Stimulated activated CD4-positive, alpha-beta T cell treated with anti-CD3 and anti-CD28 coated beads, Interleukin-2, amount 100 ng/mL, for 24 hours (primary cell): ENCODE data around the gene EFS.
"Not testable (repeated sequence)": the region's sequence is repeated elsewhere in the genome, so short reads cannot be mapped to it uniquely, and the experiment has no call there.

Source experiments
- DNase-seq, 2 donors: peaks; one replicate each; pipeline ENCODE4 v3.0.0-alpha.2; 2020

EFS gene, protein sequence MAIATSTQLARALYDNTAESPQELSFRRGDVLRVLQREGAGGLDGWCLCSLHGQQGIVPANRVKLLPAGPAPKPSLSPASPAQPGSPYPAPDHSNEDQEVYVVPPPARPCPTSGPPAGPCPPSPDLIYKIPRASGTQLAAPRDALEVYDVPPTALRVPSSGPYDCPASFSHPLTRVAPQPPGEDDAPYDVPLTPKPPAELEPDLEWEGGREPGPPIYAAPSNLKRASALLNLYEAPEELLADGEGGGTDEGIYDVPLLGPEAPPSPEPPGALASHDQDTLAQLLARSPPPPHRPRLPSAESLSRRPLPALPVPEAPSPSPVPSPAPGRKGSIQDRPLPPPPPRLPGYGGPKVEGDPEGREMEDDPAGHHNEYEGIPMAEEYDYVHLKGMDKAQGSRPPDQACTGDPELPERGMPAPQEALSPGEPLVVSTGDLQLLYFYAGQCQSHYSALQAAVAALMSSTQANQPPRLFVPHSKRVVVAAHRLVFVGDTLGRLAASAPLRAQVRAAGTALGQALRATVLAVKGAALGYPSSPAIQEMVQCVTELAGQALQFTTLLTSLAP

DNA sequence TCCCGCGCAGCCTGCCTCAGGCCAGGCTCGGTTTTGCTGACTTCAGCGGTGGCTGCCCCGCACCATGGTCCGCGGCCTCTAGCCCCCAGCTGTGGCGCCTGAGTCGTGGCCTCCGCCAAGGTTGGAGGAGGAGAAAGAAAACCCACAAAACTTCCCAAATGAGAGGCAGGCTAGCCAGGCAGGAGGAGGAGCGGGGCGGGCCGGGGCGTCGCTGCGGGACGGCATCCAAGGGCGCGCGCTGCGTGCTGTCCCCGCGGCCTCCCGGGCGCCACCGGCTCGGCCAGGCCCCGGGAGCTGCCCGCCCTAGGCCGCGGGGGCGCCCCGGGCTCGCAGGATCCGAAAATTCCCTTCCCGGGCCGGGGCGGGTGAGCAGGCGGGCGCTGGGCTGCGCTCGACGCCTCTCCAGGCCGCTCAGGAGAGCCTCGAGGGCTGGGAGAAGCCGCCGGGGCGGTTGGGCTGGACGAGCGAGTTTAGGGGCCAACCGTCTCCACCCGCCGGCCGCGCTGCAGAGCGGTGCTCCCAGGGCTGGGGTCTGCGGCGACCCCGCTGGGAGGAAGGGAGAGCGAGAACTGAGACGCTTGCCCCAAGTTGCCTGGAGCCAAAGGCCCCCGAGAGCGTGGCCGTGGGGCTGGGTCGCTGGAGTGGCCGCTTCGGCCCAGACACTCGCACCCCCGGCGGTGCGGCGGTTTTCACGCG, at the start of gene EFS:
EFS (minus strand) TSS at position 137 of the 696 bp plus-strand sequence. CDS start 147 bp downstream, outside the sequence.
- no peak for DNase-seq

DNA sequence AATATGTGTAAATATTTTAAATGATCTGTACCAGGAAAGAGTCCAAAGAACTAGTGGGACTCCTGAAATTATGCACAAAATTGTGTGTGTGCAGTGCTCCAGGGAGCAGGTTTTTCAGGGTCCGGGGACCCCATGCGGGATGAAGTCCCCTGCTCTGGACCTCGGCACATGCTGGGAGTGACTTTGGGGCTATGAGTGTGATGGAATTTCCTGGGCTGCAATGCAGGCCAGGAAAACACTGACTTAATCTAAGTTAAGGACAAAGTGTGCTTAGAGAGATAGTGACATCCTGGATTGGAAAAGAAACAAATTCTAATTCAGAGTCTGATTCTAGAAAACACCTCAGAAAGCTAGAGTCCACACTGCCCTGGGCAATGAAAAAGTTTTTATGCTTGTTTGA, 49.3 kb upstream of the EFS start:
- no peak for DNase-seq

DNA sequence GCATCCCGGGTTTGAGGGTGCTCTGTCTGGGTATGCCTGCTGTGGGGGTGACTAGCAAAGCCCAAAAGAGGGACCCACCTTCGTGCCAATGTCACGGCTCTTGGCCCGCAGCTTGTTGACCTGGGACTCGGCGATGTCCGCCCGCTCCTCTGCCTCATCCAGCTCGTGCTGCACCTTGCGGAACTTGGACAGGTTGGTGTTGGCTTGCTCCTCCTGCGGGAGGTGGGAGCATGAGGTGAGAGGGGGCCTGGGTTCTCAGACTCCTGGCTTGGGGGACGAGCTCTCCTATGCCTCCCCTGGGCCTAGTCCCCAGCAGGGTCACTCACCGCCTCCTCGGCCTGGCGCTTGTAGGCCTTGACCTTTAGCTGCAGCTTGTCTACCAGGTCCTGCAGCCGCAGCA, 48.7 kb upstream of the EFS start:
- no peak for DNase-seq

DNA sequence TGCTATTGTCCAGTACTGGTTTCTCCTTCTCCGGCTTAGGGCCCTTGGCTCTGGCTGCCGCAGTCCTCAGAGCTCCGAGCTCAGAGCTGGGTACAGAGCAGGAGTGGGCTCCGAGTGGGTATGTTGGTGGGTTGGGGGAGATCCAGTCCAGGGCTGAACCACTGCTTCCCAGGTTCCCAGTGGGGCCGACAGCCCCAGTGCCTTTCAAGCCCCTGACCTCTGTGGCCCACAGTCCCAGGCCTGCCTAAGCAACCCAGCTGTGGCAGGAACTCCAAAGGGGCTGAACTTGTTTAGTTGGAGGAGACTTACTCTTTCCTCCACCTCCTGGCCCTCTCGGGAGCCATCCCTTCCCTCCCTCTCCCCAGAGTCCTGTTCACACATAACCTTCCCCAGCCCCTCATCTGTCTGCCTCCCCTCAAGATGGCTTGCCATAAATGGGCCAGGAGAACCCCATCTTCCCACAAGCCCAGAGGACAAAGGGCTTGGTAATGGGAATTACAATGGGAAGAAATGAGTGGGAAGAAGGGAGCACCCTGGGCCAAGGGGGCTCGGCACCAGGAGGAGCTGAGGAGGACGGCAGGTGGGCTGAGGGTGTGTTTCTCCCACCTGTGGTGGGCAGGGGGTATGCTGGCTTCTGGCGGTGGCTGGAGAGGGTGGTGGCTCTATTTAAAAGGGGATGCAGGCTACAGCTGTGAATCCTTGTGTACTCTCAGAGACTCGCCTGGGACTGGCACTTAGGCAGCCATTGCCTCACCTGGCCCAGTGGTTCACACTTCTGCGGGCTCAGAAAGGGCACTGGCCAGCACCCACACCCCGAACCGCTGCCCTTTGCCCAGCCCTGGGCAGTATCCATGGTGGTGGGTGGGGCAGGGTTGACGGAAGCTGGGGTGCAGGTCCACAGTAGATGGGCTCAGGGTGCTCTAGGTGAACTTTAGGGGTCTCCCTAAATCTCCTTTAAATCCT, 46.9 kb upstream of the EFS start:
- DNase-seq, result no peak

DNA sequence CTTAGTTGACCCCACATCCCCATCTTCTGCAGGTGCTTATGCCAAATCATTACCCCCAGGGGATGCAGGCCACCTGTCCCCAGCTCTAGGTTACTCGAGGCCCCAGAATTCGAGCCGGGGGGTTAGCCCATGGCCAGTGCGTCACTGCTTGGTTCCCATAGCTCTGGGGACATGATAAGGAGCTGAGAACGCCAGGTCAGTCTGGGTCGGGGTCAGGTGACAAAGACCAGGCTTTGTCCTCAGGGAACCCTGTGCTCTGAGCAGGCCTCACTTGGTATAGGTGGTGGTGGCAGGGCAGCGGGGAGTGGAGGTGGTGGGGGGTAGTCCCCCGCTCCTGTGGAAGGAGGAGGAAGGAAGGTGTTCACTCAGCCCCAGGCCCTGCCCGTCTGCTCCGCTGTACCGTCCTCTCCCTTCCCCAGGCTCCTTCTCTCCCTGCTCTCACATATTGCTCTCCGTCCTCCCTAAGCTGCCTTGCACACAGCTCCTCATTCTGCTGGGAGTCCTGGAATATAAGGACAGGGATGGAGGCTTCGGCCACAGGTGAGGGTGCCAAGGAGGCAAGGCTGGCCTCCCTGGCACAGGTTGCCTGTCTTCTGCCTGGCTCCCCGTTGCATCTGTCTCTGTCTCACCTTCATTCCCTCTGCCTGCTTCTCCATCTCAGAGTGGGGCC, 45.1 kb upstream of the EFS start:
- DNase-seq, result no peak

DNA sequence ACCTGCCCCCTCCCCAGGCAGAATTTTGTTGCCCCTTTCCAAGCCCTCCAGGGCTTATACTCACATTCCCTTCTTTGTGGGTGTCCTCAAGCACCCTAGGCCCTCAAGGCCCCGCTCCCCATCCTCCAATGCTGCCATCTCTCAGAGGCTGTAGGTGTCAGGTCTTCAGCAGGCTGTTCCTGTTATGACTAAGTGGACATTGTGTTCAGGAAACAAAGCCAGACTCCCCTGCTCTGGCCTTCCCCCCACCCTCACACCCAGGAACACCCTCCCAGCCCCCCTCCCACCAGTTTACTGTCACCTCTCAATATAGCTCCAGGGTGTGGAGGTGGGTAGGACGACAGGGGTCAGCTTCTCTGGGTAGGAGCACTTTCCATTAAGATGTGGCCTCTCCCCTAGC, 44.5 kb upstream of the EFS start:
- DNase-seq, result no peak

DNA sequence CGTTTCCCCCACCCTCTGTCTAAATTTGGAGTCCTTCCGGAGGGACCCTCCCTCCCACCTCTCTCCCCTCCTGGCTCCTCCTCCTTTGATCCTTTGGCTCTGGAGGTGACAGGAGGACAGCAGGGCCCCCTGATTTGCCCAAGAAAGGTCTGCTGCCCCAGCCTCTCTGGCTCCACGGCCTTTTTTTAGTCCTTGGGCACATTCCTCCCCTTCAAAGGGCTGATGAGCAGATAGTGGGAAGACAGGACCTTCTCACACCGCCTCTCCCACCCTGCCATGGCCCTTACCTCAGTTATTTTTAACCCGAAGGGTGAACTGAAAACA, 43.3 kb upstream of the EFS start:
- no peak for DNase-seq

DNA sequence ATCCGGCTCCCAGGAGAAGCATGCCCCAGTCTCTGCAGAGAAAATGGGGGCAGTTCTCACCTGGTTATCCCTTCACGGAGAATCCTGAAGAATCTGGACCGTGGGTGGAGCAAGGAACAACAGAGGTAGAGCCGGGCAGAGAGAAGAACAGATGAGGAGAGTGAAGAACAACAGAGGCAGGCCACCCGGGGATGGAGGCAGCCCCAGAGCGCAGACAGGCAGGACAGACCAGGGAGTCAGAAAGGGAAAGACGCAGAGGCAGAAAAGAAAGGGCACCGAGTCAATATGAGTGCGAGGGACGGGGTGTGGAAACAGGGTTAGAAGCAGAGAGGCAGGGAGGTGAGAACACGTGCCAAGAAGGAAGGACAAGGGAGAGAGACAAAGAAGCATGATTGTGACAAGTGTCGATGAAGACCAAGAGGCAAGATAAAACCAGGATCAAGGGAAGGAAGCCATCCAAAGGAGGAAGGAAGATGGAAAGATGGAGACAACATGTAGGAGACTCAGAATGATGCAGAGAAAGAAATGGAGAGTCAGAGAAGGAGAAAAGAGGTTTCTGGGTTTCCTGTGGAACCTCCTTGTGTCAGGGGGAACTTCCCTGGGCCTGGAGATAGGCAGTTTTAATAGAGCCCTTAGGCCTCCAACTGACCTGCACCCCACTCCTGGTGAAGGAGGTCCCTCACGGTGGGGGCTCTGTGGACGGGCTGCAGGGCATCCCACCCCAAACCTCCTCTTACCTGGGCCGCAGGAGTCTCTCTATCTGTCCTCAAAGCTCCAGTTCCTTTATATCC, 42.7 kb upstream of the EFS start, which contains the start of gene MYH6:
MYH6 (minus strand) TSS at position 758 of the 791 bp plus-strand sequence. CDS start 1,050 bp downstream, outside the sequence.
- no peak for DNase-seq

DNA sequence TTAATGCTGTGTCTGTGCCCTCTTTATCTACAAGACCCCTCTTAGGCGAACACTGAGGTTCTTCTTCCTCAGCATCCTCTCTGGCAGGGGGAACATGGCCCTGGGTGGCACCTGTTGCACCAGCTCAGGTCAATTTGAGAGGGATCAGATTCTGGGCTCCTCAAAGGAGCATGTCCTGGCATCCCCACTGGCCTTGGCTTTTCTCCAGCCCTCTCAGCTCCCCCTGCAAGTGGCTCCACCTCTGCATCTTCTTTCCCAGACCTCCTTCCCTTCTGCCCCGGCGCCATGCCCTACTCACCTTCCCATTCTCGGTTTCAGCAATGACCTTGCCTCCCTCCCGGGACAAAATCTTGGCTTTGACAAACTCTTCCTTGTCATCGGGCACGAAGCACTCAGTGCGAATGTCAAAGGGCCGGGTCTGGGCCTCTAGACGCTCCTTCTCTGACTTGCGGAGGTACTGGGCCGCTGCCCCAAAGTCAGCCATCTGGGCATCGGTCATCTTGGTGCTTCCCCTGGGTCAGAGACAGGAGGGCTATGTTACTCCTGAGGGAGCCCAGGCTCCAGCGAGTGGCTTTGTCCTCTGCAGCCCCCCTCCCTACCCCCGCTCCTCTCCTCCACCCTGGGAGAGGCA, 41.9 kb upstream of the EFS start:
- no peak for DNase-seq

DNA sequence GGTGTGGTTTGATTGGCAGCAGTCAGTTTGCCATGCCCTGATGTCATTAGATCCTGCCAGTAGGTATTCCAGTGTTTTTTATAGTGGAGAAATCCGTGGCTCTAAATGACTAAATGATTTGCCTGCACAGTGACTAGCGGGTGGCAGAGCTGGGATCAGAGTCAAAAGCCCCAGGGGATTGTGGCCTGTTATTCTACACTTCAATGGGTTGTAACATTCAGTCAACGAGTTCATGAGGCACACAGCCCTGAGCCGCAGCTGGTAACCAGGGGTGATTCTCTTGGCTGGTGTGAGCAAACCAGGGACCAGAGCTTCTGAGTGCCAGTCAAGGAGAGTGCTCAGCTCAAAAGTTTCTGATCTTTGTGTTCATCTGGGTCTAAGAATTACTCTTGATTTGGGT, 41.3 kb upstream of the EFS start:
- no peak for DNase-seq

DNA sequence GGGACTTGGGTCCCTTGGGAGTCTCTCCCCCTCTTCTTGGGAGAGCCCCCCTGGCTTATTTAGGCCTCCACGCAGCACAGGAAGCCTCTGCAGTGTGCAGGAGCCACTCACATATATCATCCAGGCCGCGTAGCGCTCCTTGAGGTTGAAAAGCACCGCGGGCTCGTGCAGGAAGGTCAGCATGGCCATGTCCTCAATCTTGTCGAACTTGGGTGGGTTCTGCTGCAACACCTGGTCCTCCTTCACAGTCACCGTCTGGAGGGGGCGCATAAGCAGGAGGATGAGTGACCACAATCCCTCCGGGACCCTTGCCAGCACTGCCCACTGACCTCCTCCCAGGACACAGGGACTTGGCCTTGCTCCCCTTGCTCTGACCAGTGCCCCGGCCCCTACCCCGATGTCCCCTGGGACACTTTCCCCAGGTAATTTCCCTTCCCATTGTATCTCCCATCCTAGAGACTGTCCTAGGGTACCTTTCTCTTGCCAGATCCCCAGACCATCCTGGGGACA, 40.6 kb upstream of the EFS start:
- DNase-seq, result no peak

DNA sequence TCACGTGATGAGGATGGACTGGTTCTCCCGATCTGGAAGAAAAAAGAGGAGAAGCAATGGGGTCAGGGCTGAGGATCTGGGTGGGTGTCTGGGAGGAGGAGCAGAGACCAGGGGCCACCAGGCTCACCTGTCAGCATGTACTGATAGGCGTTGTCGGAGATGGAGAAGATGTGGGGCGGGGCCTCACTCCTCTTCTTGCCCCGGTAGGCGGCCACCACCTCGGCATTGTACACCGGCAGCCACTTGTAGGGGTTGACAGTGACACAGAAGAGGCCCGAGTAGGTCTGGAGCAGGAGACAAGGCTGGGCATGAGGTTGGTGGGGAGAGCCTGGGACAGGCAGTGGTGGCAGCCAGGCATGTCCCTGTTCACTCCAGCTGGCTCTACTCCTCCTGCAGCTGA, 40.1 kb upstream of the EFS start:
- DNase-seq, result no peak

DNA sequence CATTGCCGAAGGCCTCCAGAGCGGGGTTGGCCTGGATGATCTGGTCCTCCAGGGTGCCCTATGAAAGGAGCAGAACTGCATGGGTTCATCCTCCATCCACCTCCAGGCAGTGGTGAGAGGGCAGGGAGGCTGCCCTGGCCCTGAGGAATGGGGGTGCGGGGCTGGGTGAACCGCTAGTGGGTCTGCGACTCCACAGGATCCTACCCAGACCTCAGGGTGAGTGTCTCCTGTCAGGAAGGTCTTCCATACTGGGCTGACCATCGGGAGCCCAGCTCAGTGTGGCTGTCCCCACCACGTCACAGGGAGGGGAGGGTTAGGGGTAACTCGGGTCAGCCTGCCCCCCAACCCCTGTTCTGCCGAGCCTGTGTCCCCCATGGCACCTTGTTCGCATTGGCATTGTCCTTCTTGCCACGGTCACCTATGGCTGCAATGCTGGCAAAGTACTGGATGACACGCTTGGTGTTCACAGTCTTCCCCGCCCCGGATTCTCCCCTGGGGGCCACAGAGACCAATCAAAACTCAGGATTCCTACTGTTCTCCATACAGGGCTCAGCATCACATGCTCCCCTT, 39.4 kb upstream of the EFS start:
- no peak for DNase-seq

DNA sequence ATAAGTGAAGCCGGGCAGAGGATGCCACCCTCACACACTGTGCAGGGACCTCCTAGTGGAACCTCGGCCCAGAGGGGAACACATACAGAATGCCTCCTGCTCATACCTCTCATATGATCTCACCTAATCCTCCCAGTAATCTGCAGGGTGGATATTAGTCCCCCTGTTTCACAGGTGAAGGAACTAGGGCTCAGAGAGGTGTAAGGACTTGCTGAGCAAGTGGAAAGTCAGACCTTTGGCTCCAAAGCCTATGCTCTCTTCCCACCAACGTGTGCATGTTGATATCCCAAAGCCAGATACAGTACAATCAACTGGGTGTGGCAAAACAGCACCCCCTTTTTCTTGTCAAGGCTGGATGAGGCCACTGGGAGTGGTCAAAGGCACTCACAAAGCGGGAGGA, 38.9 kb upstream of the EFS start:
- DNase-seq, result no peak

DNA sequence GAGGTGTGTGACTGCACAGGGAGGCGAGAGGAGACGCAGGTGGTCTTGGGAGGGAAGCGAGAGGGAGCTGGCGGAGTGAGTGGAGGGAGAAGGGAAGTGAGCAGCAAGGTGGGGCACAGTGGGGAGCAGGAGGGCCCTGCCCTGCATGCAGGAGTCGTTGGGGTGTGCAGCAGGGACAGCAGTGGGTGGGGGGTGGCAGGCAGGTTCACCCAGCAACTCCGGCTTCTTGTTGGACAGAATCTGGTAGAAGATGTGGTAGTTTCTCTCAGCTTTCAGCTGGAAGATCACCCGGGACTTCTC, 38.1 kb upstream of the EFS start:
- no peak for DNase-seq

DNA sequence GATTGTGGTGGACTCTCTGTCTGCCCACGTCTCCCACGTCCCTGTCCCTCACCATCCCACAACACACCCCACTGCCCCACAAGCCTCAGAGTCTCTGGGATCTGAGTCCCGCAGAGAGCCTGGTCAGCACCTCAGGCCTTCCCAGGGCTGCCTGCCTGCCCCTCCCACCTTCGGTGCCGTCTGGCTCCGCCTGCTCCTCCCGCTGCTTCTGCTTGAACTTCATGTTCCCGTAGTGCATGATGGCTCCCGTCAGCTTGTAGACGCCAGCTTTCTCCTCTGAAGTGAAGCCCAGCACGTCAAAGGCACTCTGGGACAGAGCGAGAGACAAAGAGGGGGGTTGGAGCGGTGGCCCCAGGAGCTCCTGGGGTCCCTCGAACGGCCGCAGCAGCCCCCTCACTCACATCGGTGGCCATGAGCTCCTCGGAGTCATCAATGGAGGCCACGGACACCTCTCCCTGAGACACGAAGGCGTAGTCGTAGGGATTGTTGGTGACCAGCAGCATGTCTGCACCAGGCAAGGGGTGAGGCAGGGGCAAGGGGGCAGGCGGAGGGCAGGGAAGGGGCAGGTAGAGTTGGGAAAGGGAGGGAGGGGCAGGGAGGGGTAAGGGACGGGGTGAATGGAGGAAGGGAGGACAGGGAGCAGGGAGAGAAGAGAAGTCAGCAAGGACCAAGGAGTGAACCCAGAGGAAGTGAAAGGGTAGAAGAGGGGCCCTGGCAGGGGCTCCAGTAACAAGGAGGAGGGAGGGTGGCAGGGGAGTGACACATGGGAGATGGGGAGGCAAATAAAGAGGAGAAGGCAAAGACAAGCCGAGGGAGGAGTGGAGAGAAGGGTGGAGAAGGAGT, 37.5 kb upstream of the EFS start:
- DNase-seq, result no peak

DNA sequence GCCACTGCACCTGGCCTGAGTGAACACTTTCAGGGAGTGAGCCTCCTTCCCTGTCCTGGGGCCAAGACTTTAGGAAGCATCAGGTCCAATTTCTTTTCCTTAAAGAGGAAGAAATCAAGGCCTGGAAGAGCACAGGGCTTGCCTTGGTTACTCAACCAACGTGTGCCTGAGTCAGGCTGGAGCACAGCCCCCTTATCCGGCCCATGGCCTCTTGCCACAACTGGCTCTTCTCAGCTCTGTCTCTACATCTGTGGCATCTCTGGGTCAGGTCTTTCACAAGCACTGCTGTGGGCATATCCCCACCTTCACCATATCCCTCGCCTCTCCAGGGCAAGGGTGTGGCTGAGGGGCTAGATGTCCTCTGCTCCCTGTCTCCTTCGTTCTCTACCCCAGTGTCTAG, 36.3 kb upstream of the EFS start:
- no peak for DNase-seq

DNA sequence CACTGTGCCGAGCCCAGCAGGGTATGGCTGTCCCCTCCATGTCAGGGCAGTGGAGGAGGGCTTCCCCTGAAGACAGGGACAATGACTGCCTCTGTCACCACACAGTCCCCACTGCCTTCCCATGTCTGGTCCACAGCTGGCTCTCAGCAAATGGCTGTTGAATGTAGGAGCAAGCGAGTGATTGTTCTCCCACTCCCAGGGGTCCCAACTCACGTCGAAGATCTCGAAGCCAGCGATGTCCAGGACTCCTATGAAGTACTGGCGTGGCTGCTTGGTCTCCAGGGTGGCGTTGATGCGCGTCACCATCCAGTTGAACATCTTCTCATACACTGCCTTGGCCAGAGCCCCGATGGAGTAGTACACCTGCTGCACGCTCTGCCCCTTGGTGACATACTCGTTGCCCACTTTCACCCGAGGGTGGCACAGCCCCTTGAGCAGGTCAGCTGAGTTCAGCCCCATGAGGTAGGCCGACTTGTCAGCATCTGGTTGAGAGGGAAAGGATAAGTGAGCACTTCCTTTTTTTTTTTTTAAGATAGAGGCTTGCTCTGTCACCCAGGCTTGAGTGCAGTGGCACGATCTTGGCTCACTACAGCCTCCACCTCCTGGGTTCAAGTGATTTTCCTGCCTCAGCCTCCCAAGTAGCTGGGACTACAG, 35.7 kb upstream of the EFS start:
- DNase-seq, result not testable (repeated sequence)

DNA sequence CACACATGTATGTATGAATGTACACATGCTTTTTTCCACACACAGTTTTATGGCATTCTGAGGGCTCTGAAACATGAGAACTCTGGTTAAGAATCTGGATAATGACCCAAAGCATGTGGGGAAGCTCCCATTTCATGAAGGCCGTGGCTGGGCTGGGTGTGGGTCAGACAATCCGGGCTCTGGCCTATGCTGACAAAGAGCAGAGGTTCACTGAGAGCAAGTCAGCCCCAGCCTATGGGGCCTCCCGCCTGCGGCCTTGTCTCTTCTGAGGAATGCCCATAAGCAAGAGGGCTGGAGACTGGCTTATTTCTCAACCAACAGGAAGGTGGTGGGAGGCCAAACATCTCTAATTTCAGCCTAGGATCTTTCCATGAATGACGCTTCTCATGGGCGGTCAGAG, 34.6 kb upstream of the EFS start:
- DNase-seq, result no peak
